IPS-18c (cell line): ENCODE data around the gene PAPPA2.

ENCODE experiments used
- H3K4me3 ChIP-seq: 2 replicates; pipeline ENCODE4 v1.7.0; 2013; ENCODE audit warnings: low read depth, mild to moderate bottlenecking, low read length, moderate library complexity; ENCODE audit not compliant: insufficient read depth
- H3K9me3 ChIP-seq: one replicate; pipeline ENCODE4 v1.6.1; 2013; ENCODE audit warnings: mild to moderate bottlenecking, low read length, moderate library complexity; ENCODE audit not compliant: control insufficient read depth, insufficient read depth

Gene PAPPA2

GRCh38 chr1:176869577-176869976 lies 406.6 kb downstream of the PAPPA2 start:
- H3K4me3 ChIP-seq = no peak overlapping the region
- H3K9me3 ChIP-seq = no peaks in the 10 kb centered on the region

GRCh38 chr1:176876966-176877515 lies 414.1 kb downstream of the PAPPA2 start:
- Histone ChIP-seq H3K9me3 (no peaks in the 10 kb centered on the region), H3K4me3 (no peak overlapping the region)

- no peaks in the 10 kb centered on the region for H3K9me3 ChIP-seq
Measured at GRCh38 chr1:176877557-176877956, 414.6 kb downstream of the PAPPA2 start.

GRCh38 chr1:176878750-176879536 lies 416.0 kb downstream of the PAPPA2 start:
- no peaks in the 10 kb centered on the region for H3K9me3 ChIP-seq
- H3K4me3 ChIP-seq = no peak overlapping the region

More at GRCh38 chr1:176877557-176877956, 414.6 kb downstream of the PAPPA2 start:
- H3K4me3 ChIP-seq = no peak overlapping the region

GRCh38 chr1:176879784-176880620 lies 417.0 kb downstream of the PAPPA2 start:
- Histone ChIP-seq H3K9me3 (no peaks in the 10 kb centered on the region), H3K4me3 (no peak overlapping the region)

- no peak overlapping the region for H3K4me3 ChIP-seq
- no peaks in the 10 kb centered on the region for H3K9me3 ChIP-seq
Measured at GRCh38 chr1:176880955-176881595, 418.1 kb downstream of the PAPPA2 start.

- Histone ChIP-seq H3K9me3 (no peaks in the 10 kb centered on the region), H3K4me3 (no peak overlapping the region)
Measured at GRCh38 chr1:176884286-176884685, 421.3 kb downstream of the PAPPA2 start.

GRCh38 chr1:176884911-176885310 lies 421.9 kb downstream of the PAPPA2 start:
- no peaks in the 10 kb centered on the region for H3K9me3 ChIP-seq

GRCh38 chr1:176885341-176885740 lies 422.4 kb downstream of the PAPPA2 start:
- Histone ChIP-seq H3K4me3 (no peak overlapping the region), H3K9me3 (no peaks in the 10 kb centered on the region)

More at GRCh38 chr1:176884911-176885310, 421.9 kb downstream of the PAPPA2 start:
- H3K4me3 ChIP-seq = no peak overlapping the region

GRCh38 chr1:176885751-176886150 lies 422.8 kb downstream of the PAPPA2 start:
- Histone ChIP-seq H3K4me3 (no peak overlapping the region), H3K9me3 (no peaks in the 10 kb centered on the region)

GRCh38 chr1:176888471-176889032 lies 425.6 kb downstream of the PAPPA2 start:
- no peak overlapping the region for H3K4me3 ChIP-seq
- H3K9me3 ChIP-seq = no peaks in the 10 kb centered on the region

GRCh38 chr1:176893625-176894352 lies 430.8 kb downstream of the PAPPA2 start:
- Histone ChIP-seq H3K9me3 (no peaks in the 10 kb centered on the region), H3K4me3 (no peak overlapping the region)

- no peaks in the 10 kb centered on the region for H3K9me3 ChIP-seq
- no peak overlapping the region for H3K4me3 ChIP-seq
Measured at GRCh38 chr1:176894450-176894849, 431.5 kb downstream of the PAPPA2 start.
